Smooth muscle cell (in vitro differentiated cells): ENCODE measurements around the gene PPARD. TPM values are rescaled to one million over a fixed set of nuclear protein-coding genes. Genes with fewer than 3 reads are reported as not detected.
A peak's percentile ranks its signal among the peaks of the same experiment; 100 is the strongest.

Experiments
- DNase-seq: peaks from one replicate; lab custom pipeline; 2025; ENCODE audit not compliant: unreplicated experiment; lab: John Stamatoyannopoulos, UW
- H2AFZ ChIP-seq: fragments of 200-600 bp; sonication (generic); 2 replicates; pipeline ENCODE4 v1.6.0; 2016; ENCODE audit warnings: antibody characterized with exemption, low read depth, mild to moderate bottlenecking
- H3F3A ChIP-seq: fragments of 200-600 bp; sonication (generic); 2 replicates; pipeline ENCODE4 v1.6.0; 2017; ENCODE audit warnings: antibody characterized with exemption, low read depth
- H3K27ac ChIP-seq: fragments of 200-600 bp; sonication (generic); 2 replicates; pipeline ENCODE4 v1.5.1; 2016; ENCODE audit warnings: low read depth, mild to moderate bottlenecking
- H3K27me3 ChIP-seq: fragments of 200-600 bp; sonication (generic); 2 replicates; pipeline ENCODE4 v1.6.1; 2016; ENCODE audit warnings: low read depth, mild to moderate bottlenecking
- H3K36me3 ChIP-seq: fragments of 200-600 bp; sonication (generic); 2 replicates; pipeline ENCODE4 v1.5.1; 2016; ENCODE audit warnings: low read depth
- H3K4me1 ChIP-seq: fragments of 200-600 bp; sonication (generic); 2 replicates; pipeline ENCODE4 v1.5.1; 2016; ENCODE audit warnings: low read depth
- H3K4me2 ChIP-seq: fragments of 200-600 bp; sonication (generic); 2 replicates; pipeline ENCODE4 v1.6.0; 2016; ENCODE audit warnings: mild to moderate bottlenecking
- H3K4me3 ChIP-seq: fragments of 200-600 bp; sonication (generic); 2 replicates; pipeline ENCODE4 v1.5.1; 2016; ENCODE audit warnings: mild to moderate bottlenecking
- H3K79me2 ChIP-seq: fragments of 200-600 bp; sonication (generic); 2 replicates; pipeline ENCODE4 v1.6.0; 2016; ENCODE audit warnings: low read depth, mild to moderate bottlenecking
- H3K9ac ChIP-seq: fragments of 200-600 bp; sonication (generic); 2 replicates; pipeline ENCODE4 v1.6.0; 2016; ENCODE audit warnings: low read depth
- H3K9me3 ChIP-seq: fragments of 200-600 bp; sonication (generic); replicated peaks from 2 replicates; pipeline ENCODE4 v1.5.1; 2016; ENCODE audit warnings: low read depth
- H4K20me1 ChIP-seq: fragments of 200-600 bp; sonication (generic); 2 replicates; pipeline ENCODE4 v1.6.0; 2016; ENCODE audit warnings: low read depth
- WGBS: methylation state at CpG from one replicate; pipeline ENCODE4 v1.1.7; 2016; ENCODE audit warnings: low lambda C conversion rate; 5-methylcytosine and 5-hydroxymethylcytosine counted together
- polyA plus RNA-seq: library from polyadenylated mRNA; unstranded; fragments of >200 nt; fragmentation: Nextera tagmentation; extraction: Ambion mirVana; gene quantifications from 2 replicates; pipeline ENCODE4 v1.2.1, GENCODE V29; 2016
- total RNA-seq: library from RNA; depleted of rRNA; stranded (reverse); fragments of >200 nt; gene quantifications from 2 replicates; pipeline ENCODE4 v1.2.3, GENCODE V29; 2014
- TF ChIP-seq, protein P1 (sequence below): fragments of 200-600 bp; sonication (generic); IDR thresholded peaks from 2 replicates; pipeline ENCODE4 v1.5.1; 2017; ENCODE audit warnings: borderline replicate concordance, mild to moderate bottlenecking, antibody characterized with exemption; ENCODE audit not compliant: insufficient read depth, poor library complexity, severe bottlenecking

The PPARD gene
- total and polyA plus RNA-seq, 2 experiments from 2014 or later: 8.2 to 31.1 TPM

DNA sequence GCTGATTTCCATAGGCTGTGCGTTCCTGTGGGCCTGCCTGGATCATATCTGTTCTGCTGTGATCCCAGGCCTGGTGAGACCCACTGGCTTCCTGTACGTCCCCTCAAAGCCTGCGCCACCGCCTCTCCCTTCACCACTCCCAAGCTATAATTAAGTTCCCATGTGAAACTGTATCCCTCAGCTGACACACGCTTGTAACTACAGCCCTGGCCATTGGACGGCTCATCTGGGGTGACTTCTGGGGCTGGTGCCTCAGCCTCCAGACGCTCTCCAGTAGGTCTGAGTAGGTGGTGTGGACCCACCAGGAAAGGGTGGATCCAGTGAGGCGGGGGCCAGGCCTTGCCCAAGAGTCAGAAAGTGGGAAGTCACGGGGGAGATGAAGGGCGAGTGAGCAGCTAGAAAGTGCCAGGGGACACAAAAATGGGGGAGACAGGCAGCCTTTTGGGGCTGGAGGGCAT is 21.0 kb downstream of the PPARD start:
- H3K9ac ChIP-seq: peak overlapping the region; percentile 21
- H3K9me3 ChIP-seq: no peaks in the 10 kb centered on the region
- H3K4me1 ChIP-seq: peaks cover 30% of the 10 kb centered on the region
- TF ChIP-seq, protein P1, sequence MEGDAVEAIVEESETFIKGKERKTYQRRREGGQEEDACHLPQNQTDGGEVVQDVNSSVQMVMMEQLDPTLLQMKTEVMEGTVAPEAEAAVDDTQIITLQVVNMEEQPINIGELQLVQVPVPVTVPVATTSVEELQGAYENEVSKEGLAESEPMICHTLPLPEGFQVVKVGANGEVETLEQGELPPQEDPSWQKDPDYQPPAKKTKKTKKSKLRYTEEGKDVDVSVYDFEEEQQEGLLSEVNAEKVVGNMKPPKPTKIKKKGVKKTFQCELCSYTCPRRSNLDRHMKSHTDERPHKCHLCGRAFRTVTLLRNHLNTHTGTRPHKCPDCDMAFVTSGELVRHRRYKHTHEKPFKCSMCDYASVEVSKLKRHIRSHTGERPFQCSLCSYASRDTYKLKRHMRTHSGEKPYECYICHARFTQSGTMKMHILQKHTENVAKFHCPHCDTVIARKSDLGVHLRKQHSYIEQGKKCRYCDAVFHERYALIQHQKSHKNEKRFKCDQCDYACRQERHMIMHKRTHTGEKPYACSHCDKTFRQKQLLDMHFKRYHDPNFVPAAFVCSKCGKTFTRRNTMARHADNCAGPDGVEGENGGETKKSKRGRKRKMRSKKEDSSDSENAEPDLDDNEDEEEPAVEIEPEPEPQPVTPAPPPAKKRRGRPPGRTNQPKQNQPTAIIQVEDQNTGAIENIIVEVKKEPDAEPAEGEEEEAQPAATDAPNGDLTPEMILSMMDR: no peak
- H3K4me2 ChIP-seq: peak overlapping the region; percentile 72
- H4K20me1 ChIP-seq: no peaks in the 10 kb centered on the region
- H3K27ac ChIP-seq: peak overlapping the region; percentile 87
- WGBS: 11% methylated on average over 10 of the region's 10 CpGs
- H3K79me2 ChIP-seq: peaks cover 50% of the 10 kb centered on the region
- no peaks in the 10 kb centered on the region for H3K36me3 ChIP-seq
- H3K4me3 ChIP-seq: no peak overlapping the region
- H3K27me3 ChIP-seq: no peaks in the 10 kb centered on the region
- peaks cover 37% of the 10 kb centered on the region for H3F3A ChIP-seq
- DNase-seq: peak; percentile 10
- H2AFZ ChIP-seq: no peak overlapping the region

DNA sequence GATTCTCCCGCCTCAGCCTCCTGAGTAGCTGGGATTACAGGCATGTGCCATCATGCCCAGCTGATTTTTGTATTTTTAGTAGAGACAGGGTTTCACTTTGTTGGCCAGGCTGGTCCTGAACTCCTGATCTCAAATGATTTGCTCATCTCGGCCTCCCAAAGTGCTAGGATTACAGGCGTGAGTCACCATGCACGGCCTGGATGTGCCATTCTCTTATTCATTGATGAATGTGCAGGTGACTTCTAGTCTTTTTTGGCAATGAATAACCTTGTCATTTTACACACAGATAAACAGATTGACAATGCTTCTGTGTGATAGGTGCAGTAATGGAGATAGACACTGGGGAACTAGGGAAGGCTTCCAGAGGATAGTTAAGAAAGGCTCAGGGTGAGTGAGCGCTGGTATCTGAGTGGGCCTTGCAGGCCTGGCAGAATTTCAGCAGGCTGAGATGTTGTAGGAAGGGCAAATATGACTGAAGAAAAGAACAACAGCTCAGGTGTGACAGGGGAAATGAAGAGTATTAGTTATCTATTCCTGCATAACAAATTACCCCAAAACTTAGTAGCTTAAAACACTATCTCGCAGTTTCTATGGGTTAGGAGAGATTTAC is 23.3 kb downstream of the PPARD start:
- Histone ChIP-seq H3K79me2 (peaks cover 47% of the 10 kb centered on the region), H3F3A (peaks cover 41% of the 10 kb centered on the region), H3K9ac (no peak overlapping the region), H3K4me3 (no peak overlapping the region), H3K4me1 (peaks cover 41% of the 10 kb centered on the region), H3K36me3 (no peaks in the 10 kb centered on the region), H3K27ac (peak overlapping the region; percentile 4), H3K9me3 (no peaks in the 10 kb centered on the region), H3K4me2 (no peak overlapping the region), H4K20me1 (no peaks in the 10 kb centered on the region), H2AFZ (no peak overlapping the region), H3K27me3 (no peaks in the 10 kb centered on the region)
- WGBS: 84% methylated on average over 6 of the region's 6 CpGs
- DNase-seq: no peak
- TF ChIP-seq, protein P1: no peak

DNA sequence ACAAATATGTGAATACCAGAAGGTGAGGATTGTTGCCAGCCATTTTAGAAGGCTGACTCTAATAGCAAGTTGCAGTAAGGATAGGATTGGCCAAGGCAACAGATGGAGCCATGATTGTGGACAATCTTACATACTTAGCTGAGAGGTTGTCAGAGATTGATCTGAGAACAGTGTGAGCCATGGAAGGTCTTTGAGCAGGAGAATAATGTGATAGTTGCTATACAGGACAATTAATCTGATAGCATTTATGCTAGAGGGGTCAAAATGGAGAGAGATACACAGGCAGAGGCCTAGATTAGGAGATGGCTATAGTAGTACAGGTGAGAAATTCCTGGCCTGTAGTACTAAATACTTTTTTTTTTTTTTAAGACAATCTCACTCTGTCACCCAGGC is 23.8 kb downstream of the PPARD start:
- Histone ChIP-seq H3K4me1 (peaks cover 45% of the 10 kb centered on the region), H3K4me3 (no peak overlapping the region), H4K20me1 (no peaks in the 10 kb centered on the region), H3K9me3 (no peaks in the 10 kb centered on the region), H3K27ac (peak overlapping the region; percentile 4), H3K27me3 (no peaks in the 10 kb centered on the region), H2AFZ (no peak overlapping the region), H3K4me2 (no peak overlapping the region), H3K79me2 (peaks cover 45% of the 10 kb centered on the region), H3F3A (peaks cover 41% of the 10 kb centered on the region), H3K9ac (no peak overlapping the region), H3K36me3 (no peaks in the 10 kb centered on the region)
- TF ChIP-seq, protein P1: no peak
- no peak for DNase-seq

DNA sequence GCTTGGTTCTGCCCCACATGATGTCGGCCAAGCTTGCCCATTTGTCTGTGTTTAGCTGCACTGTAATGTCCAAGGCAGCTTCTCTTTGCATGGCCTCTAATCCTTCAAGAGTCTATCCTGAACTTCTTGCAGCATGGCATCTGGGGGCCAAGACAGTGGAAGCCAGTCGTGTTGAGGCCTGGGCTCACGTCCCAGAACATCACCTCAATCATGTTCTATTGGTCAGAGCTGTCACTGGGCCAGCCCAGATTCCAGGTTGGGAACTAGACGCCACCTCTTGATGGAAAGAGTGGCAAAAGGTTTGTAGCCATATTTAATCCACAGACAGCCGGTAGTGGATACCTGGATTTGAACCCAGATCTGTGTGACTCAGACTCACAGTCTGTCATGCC is 25.3 kb downstream of the PPARD start:
- Histone ChIP-seq H3K9ac (no peak overlapping the region), H3K9me3 (no peaks in the 10 kb centered on the region), H2AFZ (no peak overlapping the region), H3K36me3 (no peaks in the 10 kb centered on the region), H3K27ac (peak overlapping the region; percentile 98), H3K4me3 (no peak overlapping the region), H3K4me2 (no peak overlapping the region), H4K20me1 (no peaks in the 10 kb centered on the region), H3K79me2 (peaks cover 48% of the 10 kb centered on the region), H3K27me3 (no peaks in the 10 kb centered on the region), H3K4me1 (peaks cover 35% of the 10 kb centered on the region), H3F3A (peaks cover 34% of the 10 kb centered on the region)
- DNase-seq: no peak
- TF ChIP-seq, protein P1: no peak
- 74% methylated on average over 5 of the region's 5 CpGs for WGBS
